Mesenchymal stem cell (in vitro differentiated cells and primary cell): Measurements from ENCODE around the gene GSTA1.
"Not testable (repeated sequence)": the region's sequence is repeated elsewhere in the genome, so short reads cannot be mapped to it uniquely, and the experiment has no call there.

Experiments used
- DNase-seq: peaks from one replicate; pipeline ENCODE4 v3.0.0-alpha.2; 2013
- H2AFZ ChIP-seq: one replicate; pipeline ENCODE4 v1.6.1; 2013; ENCODE audit warnings: low read depth, mild to moderate bottlenecking, control low read depth, inconsistent platforms, low read length, moderate library complexity
- H2AK5ac ChIP-seq: 2 replicates; pipeline ENCODE4 v1.6.1; 2013; ENCODE audit warnings: low read length, moderate library complexity, mild to moderate bottlenecking, inconsistent platforms; ENCODE audit not compliant: severe bottlenecking
- H2BK120ac ChIP-seq: one replicate; pipeline ENCODE4 v1.6.1; 2013; ENCODE audit warnings: low read depth, mild to moderate bottlenecking, inconsistent platforms, low read length, moderate library complexity
- H2BK12ac ChIP-seq, 2 experiments: one replicate each; pipeline ENCODE4 v1.6.1; 2013; ENCODE audit warnings: inconsistent platforms in 2 of 2, low read length in 2 of 2, mild to moderate bottlenecking in 2 of 2, moderate library complexity in 2 of 2, control low read depth in 1 of 2
- H2BK15ac ChIP-seq: one replicate; pipeline ENCODE4 v1.6.1; 2013; ENCODE audit warnings: mild to moderate bottlenecking, low read depth, inconsistent platforms; ENCODE audit not compliant: poor library complexity, severe bottlenecking
- H2BK5ac ChIP-seq: 2 replicates; pipeline ENCODE4 v1.6.1; 2013; ENCODE audit warnings: low read depth, mild to moderate bottlenecking, low read length, control low read depth, inconsistent platforms; ENCODE audit not compliant: poor library complexity, severe bottlenecking
- H3K14ac ChIP-seq, 2 experiments: one replicate each; pipeline ENCODE4 v1.6.1; 2013; ENCODE audit warnings: inconsistent platforms in 2 of 2, low read length in 2 of 2, control low read depth in 1 of 2, mild to moderate bottlenecking in 1 of 2, moderate library complexity in 1 of 2
- H3K18ac ChIP-seq, 2 experiments: one replicate each; pipeline ENCODE4 v1.6.1; 2013; ENCODE audit warnings: inconsistent platforms in 2 of 2, low read length in 2 of 2, control low read depth in 1 of 2, low read depth in 1 of 2, mild to moderate bottlenecking in 1 of 2
- H3K23ac ChIP-seq, 2 experiments: one replicate each; pipeline ENCODE4 v1.6.1; 2013; ENCODE audit warnings: inconsistent platforms in 2 of 2, low read length in 2 of 2, mild to moderate bottlenecking in 2 of 2, moderate library complexity in 2 of 2, control low read depth in 1 of 2
- H3K27ac ChIP-seq: 2 replicates; pipeline ENCODE4 v1.5.1; 2013; ENCODE audit warnings: mild to moderate bottlenecking, moderate library complexity, low read length, control low read depth, inconsistent platforms; ENCODE audit not compliant: poor library complexity, severe bottlenecking
- H3K27me3 ChIP-seq, 2 experiments: 2 replicates each; pipeline versions ENCODE4 v1.6.1 to v1.7.0; 2013; ENCODE audit warnings: low read length in 2 of 2, mild to moderate bottlenecking in 2 of 2, moderate library complexity in 2 of 2, control low read depth in 1 of 2, inconsistent platforms in 1 of 2; ENCODE audit not compliant: control insufficient read depth in 1 of 2, insufficient read depth in 1 of 2
- H3K36me3 ChIP-seq, 2 experiments: 2 replicates each; pipeline versions ENCODE4 v1.6.1 to v1.7.0; 2013; ENCODE audit warnings: low read length in 2 of 2, control low read depth in 1 of 2, inconsistent platforms in 1 of 2, low read depth in 1 of 2, mild to moderate bottlenecking in 1 of 2; ENCODE audit not compliant: insufficient read depth in 2 of 2, control insufficient read depth in 1 of 2
- H3K4ac ChIP-seq, 2 experiments: one replicate each; pipeline ENCODE4 v1.6.1; 2013; ENCODE audit warnings: inconsistent platforms in 2 of 2, low read length in 2 of 2, mild to moderate bottlenecking in 2 of 2, moderate library complexity in 2 of 2, control low read depth in 1 of 2, low read depth in 1 of 2
- H3K4me1 ChIP-seq: 2 replicates; pipeline ENCODE4 v1.6.1; 2013; ENCODE audit warnings: low read depth, low read length, control low read depth; ENCODE audit not compliant: control insufficient read depth, insufficient read depth
- H3K4me2 ChIP-seq: 2 replicates; pipeline ENCODE4 v1.6.1; 2013; ENCODE audit warnings: low read length, mild to moderate bottlenecking, inconsistent platforms; ENCODE audit not compliant: poor library complexity, severe bottlenecking
- H3K4me3 ChIP-seq, 2 experiments: 2 replicates each; pipeline versions ENCODE4 v1.5.1 to v1.7.0; 2013; ENCODE audit warnings: low read length in 2 of 2, mild to moderate bottlenecking in 2 of 2, control low read depth in 1 of 2, low read depth in 1 of 2; ENCODE audit not compliant: insufficient read depth in 1 of 2
- H3K79me1 ChIP-seq: replicated peaks from 2 replicates; pipeline ENCODE4 v1.6.1; 2013; ENCODE audit warnings: mild to moderate bottlenecking, control low read depth, low read length, inconsistent platforms; ENCODE audit not compliant: poor library complexity, severe bottlenecking
- H3K9ac ChIP-seq: 2 replicates; pipeline ENCODE4 v1.7.0; 2013; ENCODE audit warnings: mild to moderate bottlenecking, low read length, moderate library complexity
- H3K9me3 ChIP-seq: 2 replicates; pipeline ENCODE4 v1.7.0; 2013; ENCODE audit warnings: mild to moderate bottlenecking, low read length; ENCODE audit not compliant: control insufficient read depth
- H4K8ac ChIP-seq: one replicate; pipeline ENCODE4 v1.6.1; 2013; ENCODE audit warnings: inconsistent platforms, mild to moderate bottlenecking, low read length, moderate library complexity
- H4K91ac ChIP-seq: one replicate; pipeline ENCODE4 v1.6.1; 2013; ENCODE audit warnings: mild to moderate bottlenecking, low read length, inconsistent platforms
- WGBS: methylation state at CpG from one replicate; pipeline ENCODE4 v1.1.7; 2013; ENCODE audit warnings: mixed read lengths; 5-methylcytosine and 5-hydroxymethylcytosine counted together

Gene GSTA1

GRCh38 chr6:52840763-52841585 is 37.4 kb upstream of the GSTA1 start, which contains the start of gene GSTA5:
Gene GSTA5 (minus strand): TSS chr6:52840813.
- H3K18ac ChIP-seq: no peak within 1 kb of the TSS
- no peak within 1 kb of the TSS for H3K14ac ChIP-seq
- no peak within 1 kb of the TSS for H2BK12ac ChIP-seq
- H3K9ac ChIP-seq: no peak within 1 kb of the TSS
- 83% methylated on average over 5 of the region's 5 CpGs for WGBS
- H3K27me3 ChIP-seq: peaks cover 12 to 14% of the 10 kb centered on the region in 2 experiments
- no peak within 1 kb of the TSS for H3K4me3 ChIP-seq
- H3K36me3 ChIP-seq: no peaks in the 10 kb centered on the region
- H4K8ac ChIP-seq: no peak within 1 kb of the TSS
- no peaks in the 10 kb centered on the region for H3K79me1 ChIP-seq
- no peak within 1 kb of the TSS for H2BK5ac ChIP-seq
- no peaks in the 10 kb centered on the region for H3K9me3 ChIP-seq
- H2BK120ac ChIP-seq: no peak within 1 kb of the TSS
- no peak within 1 kb of the TSS for H3K4me2 ChIP-seq
- no peak within 1 kb of the TSS for H2BK15ac ChIP-seq
- H3K27ac ChIP-seq: no peak within 1 kb of the TSS
- DNase-seq: no peak
- no peak within 1 kb of the TSS for H3K23ac ChIP-seq
- no peak within 1 kb of the TSS for H2AK5ac ChIP-seq
- H2AFZ ChIP-seq: no peak within 1 kb of the TSS
- no peak within 1 kb of the TSS for H4K91ac ChIP-seq
- H3K4me1 ChIP-seq: peaks cover 2% of the 10 kb centered on the region
- H3K4ac ChIP-seq: no peak within 1 kb of the TSS

GRCh38 chr6:52839124-52840055 is 35.8 kb upstream of the GSTA1 start:
- no peak overlapping the region for H3K9ac ChIP-seq
- H2BK5ac ChIP-seq: no peak overlapping the region
- H3K23ac ChIP-seq: peak overlapping the region in 1 of 2 experiments; percentile 35
- no peak overlapping the region for H2BK12ac ChIP-seq
- 65% methylated on average over 18 of the region's 20 CpGs for WGBS
- H3K9me3 ChIP-seq: no peaks in the 10 kb centered on the region
- H2AFZ ChIP-seq: no peak overlapping the region
- peak; percentile 75 for DNase-seq
- H4K8ac ChIP-seq: no peak overlapping the region
- no peak overlapping the region for H3K18ac ChIP-seq
- no peak overlapping the region for H2AK5ac ChIP-seq
- H3K4me3 ChIP-seq: no peak overlapping the region
- H3K4ac ChIP-seq: no peak overlapping the region
- no peak overlapping the region for H4K91ac ChIP-seq
- no peak overlapping the region for H2BK15ac ChIP-seq
- H3K79me1 ChIP-seq: no peaks in the 10 kb centered on the region
- no peak overlapping the region for H2BK120ac ChIP-seq
- H3K14ac ChIP-seq: no peak overlapping the region
- no peak overlapping the region for H3K27ac ChIP-seq
- H3K36me3 ChIP-seq: no peaks in the 10 kb centered on the region
- H3K4me2 ChIP-seq: no peak overlapping the region
- H3K4me1 ChIP-seq: peaks cover 2% of the 10 kb centered on the region
- H3K27me3 ChIP-seq: peaks cover 12 to 19% of the 10 kb centered on the region in 2 experiments

- DNase-seq: no peak
- 88% methylated on average over 1 of the region's 1 CpG for WGBS
- peaks cover 6 to 31% of the 10 kb centered on the region in 2 experiments for H3K27me3 ChIP-seq
- H4K8ac ChIP-seq: no peak overlapping the region
- H2AK5ac ChIP-seq: no peak overlapping the region
- no peak overlapping the region for H2BK5ac ChIP-seq
- no peak overlapping the region for H3K4me2 ChIP-seq
- no peaks in the 10 kb centered on the region for H3K36me3 ChIP-seq
- no peak overlapping the region for H2BK15ac ChIP-seq
- H3K79me1 ChIP-seq: no peaks in the 10 kb centered on the region
- H3K9ac ChIP-seq: no peak overlapping the region
- H3K14ac ChIP-seq: no peak overlapping the region
- no peak overlapping the region for H4K91ac ChIP-seq
- H3K9me3 ChIP-seq: no peaks in the 10 kb centered on the region
- no peak overlapping the region for H2BK120ac ChIP-seq
- no peak overlapping the region for H2AFZ ChIP-seq
- H3K27ac ChIP-seq: no peak overlapping the region
- no peak overlapping the region for H3K18ac ChIP-seq
- no peak overlapping the region for H3K23ac ChIP-seq
- H3K4me1 ChIP-seq: peaks cover 2% of the 10 kb centered on the region
- H2BK12ac ChIP-seq: no peak overlapping the region
- H3K4ac ChIP-seq: no peak overlapping the region
- no peak overlapping the region for H3K4me3 ChIP-seq
These were observed 30.9 kb upstream of the GSTA1 start for GRCh38 chr6:52834481-52834880.

- H2AK5ac ChIP-seq, H3K23ac ChIP-seq, H3K4ac ChIP-seq, H3K14ac ChIP-seq, H3K4me1 ChIP-seq, H3K4me2 ChIP-seq, H2BK5ac ChIP-seq, H3K79me1 ChIP-seq, H2BK15ac ChIP-seq, H2AFZ ChIP-seq, H2BK12ac ChIP-seq, H3K18ac ChIP-seq, DNase-seq, H3K9ac ChIP-seq, H4K8ac ChIP-seq, H3K27ac ChIP-seq, H3K4me3 ChIP-seq, H3K36me3 ChIP-seq, H3K9me3 ChIP-seq, H2BK120ac ChIP-seq, H4K91ac ChIP-seq: not testable (repeated sequence)
- H3K27me3 ChIP-seq: peaks cover 0 to 18% of the 10 kb centered on the region in 2 experiments
- 100% methylated on average over 1 of the region's 4 CpGs for WGBS
These were observed 27.3 kb upstream of the GSTA1 start for GRCh38 chr6:52830869-52831268.
